DND-41 (cell line): ENCODE measurements around the gene TRMU.

ENCODE experiments used
- EZH2 ChIP-seq: IDR thresholded peaks from 3 replicates; pipeline ENCODE4 v1.6.1; 2012; ENCODE audit warnings: borderline replicate concordance, low read depth, mild to moderate bottlenecking, moderate library complexity, low read length, inconsistent platforms; ENCODE audit not compliant: severe bottlenecking
- TF ChIP-seq, protein P1 (sequence below): IDR thresholded peaks from 2 replicates; pipeline ENCODE4 v1.5.1; 2012; ENCODE audit warnings: borderline replicate concordance, low read length, moderate library complexity, mild to moderate bottlenecking; ENCODE audit not compliant: poor library complexity, severe bottlenecking; ENCODE audit errors: extremely low read depth

DNA sequence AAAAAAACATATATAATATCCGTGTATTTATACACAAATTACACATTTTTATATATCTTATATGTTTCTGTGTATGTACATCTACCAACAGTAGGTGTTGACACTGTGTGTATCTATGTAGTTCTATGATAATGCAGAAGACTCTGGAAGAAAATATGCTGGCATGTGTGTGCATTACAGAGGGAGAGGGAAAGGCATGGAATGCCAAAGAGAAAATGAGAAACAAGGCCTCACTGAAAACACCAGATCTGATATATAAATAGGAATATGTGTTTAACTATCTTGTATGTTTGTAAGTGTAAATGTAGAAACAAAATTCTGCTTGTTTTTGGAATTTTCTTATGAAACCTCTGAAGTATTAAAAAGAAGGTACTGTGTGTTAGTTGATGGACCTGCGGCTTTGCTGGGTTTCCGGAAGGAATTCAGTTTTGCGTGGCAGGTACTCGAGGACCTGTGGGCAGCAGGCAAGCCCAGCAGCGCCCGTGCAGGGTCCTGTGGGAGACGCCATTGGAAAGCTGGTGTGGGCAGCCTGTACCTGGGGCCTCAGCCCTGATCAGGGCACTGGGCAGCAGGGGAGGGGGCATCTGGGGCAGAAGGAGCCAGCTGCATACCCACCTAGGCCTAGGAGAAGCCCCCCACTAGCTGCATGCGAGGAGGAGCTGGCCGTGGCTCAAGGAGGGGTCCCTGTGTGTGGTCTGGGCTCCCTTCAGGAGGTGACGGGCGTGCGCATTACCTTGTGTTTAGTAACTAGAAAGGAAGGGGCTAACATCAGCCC is 7.6 kb upstream of the TRMU start:
- TF ChIP-seq, protein P1, sequence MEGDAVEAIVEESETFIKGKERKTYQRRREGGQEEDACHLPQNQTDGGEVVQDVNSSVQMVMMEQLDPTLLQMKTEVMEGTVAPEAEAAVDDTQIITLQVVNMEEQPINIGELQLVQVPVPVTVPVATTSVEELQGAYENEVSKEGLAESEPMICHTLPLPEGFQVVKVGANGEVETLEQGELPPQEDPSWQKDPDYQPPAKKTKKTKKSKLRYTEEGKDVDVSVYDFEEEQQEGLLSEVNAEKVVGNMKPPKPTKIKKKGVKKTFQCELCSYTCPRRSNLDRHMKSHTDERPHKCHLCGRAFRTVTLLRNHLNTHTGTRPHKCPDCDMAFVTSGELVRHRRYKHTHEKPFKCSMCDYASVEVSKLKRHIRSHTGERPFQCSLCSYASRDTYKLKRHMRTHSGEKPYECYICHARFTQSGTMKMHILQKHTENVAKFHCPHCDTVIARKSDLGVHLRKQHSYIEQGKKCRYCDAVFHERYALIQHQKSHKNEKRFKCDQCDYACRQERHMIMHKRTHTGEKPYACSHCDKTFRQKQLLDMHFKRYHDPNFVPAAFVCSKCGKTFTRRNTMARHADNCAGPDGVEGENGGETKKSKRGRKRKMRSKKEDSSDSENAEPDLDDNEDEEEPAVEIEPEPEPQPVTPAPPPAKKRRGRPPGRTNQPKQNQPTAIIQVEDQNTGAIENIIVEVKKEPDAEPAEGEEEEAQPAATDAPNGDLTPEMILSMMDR = no peak
- TF ChIP-seq EZH2 = no peak
